Esophagus muscularis mucosa (tissue), 3 donors: ENCODE results near the gene CHMP2A.

Source experiments
- POLR2A ChIP-seq: fragments of 450-650 bp; IDR thresholded peaks from one replicate; pipeline ENCODE4 v1.6.1; 2017; ENCODE audit warnings: antibody characterized with exemption, moderate library complexity, mild to moderate bottlenecking, low read depth
- TF ChIP-seq, protein P1 (sequence below), 3 experiments: fragments of 200-600 bp in 2 of 3; fragments of 450-650 bp in 1 of 3; sonication (generic) in 2 of 3; IDR thresholded peaks; one replicate each; pipeline ENCODE4 v1.5.1; 2017 to 2019; ENCODE audit warnings: antibody characterized with exemption in 3 of 3, mild to moderate bottlenecking in 2 of 3, moderate library complexity in 1 of 3

DNA sequence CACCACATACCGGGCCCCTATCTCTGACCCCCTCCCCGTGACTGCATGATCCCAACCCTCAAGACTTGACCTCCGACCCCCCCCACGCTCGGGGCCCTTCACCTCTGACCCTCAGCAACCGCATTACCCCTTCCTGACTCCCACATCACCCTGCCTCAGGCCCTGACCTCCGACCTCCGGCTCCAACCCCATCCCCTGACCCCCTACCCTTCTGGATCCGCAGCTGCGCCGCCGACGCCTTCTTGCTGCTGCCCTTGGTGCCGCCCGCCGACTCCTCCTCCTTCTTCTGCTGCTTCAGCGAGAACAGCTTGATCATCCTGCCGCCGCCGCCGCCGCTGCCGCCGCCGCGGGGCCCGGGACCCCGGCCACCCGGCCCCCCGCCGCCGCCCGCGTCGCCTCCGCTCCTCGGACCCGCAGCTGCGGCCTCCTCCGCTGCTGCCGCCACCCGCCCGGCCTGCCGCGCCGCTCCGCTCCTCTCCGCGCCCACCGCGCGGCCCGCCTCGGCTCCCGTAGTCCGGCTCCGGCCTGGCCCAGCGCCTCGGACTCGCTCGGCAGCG, 3.2 kb upstream of the CHMP2A start, which contains the start of gene UBE2M:
- TF ChIP-seq POLR2A, result no peak
- TF ChIP-seq, protein P1, sequence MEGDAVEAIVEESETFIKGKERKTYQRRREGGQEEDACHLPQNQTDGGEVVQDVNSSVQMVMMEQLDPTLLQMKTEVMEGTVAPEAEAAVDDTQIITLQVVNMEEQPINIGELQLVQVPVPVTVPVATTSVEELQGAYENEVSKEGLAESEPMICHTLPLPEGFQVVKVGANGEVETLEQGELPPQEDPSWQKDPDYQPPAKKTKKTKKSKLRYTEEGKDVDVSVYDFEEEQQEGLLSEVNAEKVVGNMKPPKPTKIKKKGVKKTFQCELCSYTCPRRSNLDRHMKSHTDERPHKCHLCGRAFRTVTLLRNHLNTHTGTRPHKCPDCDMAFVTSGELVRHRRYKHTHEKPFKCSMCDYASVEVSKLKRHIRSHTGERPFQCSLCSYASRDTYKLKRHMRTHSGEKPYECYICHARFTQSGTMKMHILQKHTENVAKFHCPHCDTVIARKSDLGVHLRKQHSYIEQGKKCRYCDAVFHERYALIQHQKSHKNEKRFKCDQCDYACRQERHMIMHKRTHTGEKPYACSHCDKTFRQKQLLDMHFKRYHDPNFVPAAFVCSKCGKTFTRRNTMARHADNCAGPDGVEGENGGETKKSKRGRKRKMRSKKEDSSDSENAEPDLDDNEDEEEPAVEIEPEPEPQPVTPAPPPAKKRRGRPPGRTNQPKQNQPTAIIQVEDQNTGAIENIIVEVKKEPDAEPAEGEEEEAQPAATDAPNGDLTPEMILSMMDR (IDR thresholded peaks at IDR 0.05), result no peak
